PC-9 (cell line): Measurements from ENCODE around the gene ZNF605.

Experiments
- EZH2 ChIP-seq: fragments of 200-600 bp; sonication (generic); IDR thresholded peaks from 2 replicates; pipeline ENCODE4 v1.8.0; 2017; ENCODE audit warnings: antibody characterized with exemption, low read depth
- TF ChIP-seq, protein P1 (sequence below): fragments of 200-600 bp; sonication (generic); conservative IDR thresholded peaks from 2 replicates; pipeline ENCODE4 v1.6.1; 2017; ENCODE audit warnings: mixed run types, antibody characterized with exemption, mild to moderate bottlenecking, moderate library complexity

DNA sequence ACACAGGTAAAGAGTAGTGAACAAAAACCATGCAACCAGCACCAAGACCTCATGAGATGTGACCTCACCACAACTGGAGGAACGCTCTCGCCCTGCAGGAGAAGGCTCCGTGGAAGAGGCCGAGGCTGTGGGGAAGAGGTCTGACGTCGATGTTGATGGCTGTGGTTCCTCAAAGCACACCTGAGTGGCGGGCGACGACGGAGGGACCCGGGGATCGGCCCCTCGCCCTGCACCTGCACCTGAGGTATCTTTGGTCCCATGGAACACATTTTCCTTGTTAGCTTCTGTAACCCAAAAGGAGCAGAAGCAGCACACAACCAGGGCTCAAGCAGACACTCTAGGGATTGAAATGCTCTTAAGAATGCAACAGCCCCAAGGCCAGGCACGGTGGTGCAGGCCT lies 86.6 kb downstream of the ZNF605 start:
- TF ChIP-seq, protein P1, sequence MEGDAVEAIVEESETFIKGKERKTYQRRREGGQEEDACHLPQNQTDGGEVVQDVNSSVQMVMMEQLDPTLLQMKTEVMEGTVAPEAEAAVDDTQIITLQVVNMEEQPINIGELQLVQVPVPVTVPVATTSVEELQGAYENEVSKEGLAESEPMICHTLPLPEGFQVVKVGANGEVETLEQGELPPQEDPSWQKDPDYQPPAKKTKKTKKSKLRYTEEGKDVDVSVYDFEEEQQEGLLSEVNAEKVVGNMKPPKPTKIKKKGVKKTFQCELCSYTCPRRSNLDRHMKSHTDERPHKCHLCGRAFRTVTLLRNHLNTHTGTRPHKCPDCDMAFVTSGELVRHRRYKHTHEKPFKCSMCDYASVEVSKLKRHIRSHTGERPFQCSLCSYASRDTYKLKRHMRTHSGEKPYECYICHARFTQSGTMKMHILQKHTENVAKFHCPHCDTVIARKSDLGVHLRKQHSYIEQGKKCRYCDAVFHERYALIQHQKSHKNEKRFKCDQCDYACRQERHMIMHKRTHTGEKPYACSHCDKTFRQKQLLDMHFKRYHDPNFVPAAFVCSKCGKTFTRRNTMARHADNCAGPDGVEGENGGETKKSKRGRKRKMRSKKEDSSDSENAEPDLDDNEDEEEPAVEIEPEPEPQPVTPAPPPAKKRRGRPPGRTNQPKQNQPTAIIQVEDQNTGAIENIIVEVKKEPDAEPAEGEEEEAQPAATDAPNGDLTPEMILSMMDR = no peak
- no peak for TF ChIP-seq EZH2
